AG09319 (cell line): ENCODE measurements around the gene DBNDD1.

Experiments
- DNase-seq: peaks from one replicate; pipeline ENCODE4 v3.0.0-alpha.2; 2010; ENCODE audit warnings: low read depth; ENCODE audit errors: extremely low read depth
- TF ChIP-seq, protein P1 (sequence below): IDR thresholded peaks from 2 replicates; pipeline ENCODE4 v1.5.1; 2011; ENCODE audit warnings: low read depth, mild to moderate bottlenecking, inconsistent platforms, low read length, moderate library complexity

Gene DBNDD1

GRCh38 chr16:90002759-90003158 lies 16.5 kb downstream of the DBNDD1 start:
- no peak for DNase-seq
- TF ChIP-seq, protein P1, sequence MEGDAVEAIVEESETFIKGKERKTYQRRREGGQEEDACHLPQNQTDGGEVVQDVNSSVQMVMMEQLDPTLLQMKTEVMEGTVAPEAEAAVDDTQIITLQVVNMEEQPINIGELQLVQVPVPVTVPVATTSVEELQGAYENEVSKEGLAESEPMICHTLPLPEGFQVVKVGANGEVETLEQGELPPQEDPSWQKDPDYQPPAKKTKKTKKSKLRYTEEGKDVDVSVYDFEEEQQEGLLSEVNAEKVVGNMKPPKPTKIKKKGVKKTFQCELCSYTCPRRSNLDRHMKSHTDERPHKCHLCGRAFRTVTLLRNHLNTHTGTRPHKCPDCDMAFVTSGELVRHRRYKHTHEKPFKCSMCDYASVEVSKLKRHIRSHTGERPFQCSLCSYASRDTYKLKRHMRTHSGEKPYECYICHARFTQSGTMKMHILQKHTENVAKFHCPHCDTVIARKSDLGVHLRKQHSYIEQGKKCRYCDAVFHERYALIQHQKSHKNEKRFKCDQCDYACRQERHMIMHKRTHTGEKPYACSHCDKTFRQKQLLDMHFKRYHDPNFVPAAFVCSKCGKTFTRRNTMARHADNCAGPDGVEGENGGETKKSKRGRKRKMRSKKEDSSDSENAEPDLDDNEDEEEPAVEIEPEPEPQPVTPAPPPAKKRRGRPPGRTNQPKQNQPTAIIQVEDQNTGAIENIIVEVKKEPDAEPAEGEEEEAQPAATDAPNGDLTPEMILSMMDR = no peak

DNA sequence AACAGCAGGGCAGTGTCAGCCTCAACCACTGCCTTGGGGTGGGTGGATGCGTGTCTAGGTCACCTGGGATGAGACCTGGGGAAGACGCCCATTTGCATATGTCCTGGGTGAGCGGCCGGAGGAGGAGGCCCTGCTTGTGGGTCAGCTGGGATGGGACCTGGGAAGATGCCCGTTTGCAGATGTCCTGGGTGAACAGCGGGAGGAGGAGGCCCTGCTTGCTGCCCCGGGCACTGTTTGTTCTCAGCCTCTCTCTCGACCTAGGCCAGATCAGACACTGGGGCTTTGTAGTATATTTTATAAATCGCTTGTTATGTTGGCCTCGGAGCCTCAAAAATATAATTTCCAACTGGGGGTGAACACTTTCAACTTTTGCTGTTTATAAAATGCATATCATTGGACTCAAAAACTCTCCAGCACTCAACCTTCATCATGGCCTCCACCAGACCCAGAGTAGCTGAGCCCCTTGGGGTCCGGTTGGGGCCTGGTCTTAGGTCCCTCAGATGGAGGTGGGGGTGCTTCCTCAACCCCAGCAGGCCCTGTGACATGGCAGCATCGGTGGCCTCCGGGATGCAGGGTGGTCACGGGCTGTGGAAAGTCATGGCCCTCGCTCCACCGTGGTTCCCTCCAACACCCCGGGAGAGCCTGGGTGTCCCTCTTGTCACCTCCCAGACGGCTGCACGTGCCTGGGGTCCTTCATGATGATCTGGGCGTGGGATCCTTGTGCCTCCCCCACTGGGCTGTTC lies 17.3 kb downstream of the DBNDD1 start:
- TF ChIP-seq, protein P1 = no peak
- no peak for DNase-seq

GRCh38 chr16:90000733-90001427 lies 18.4 kb downstream of the DBNDD1 start:
- DNase-seq = no peak
- TF ChIP-seq, protein P1 = no peak

GRCh38 chr16:89999831-90000574 lies 19.3 kb downstream of the DBNDD1 start:
- DNase-seq = no peak

GRCh38 chr16:89996178-89996489 lies 23.1 kb downstream of the DBNDD1 start:
- DNase-seq = no peak
- TF ChIP-seq, protein P1 = no peak

More at GRCh38 chr16:89999831-90000574, 19.3 kb downstream of the DBNDD1 start:
- TF ChIP-seq, protein P1 = no peak

GRCh38 chr16:89995475-89996177 lies 23.6 kb downstream of the DBNDD1 start:
- peak; percentile 5 for DNase-seq

- DNase-seq = peak; percentile 23
These were observed 24.4 kb downstream of the DBNDD1 start for GRCh38 chr16:89994721-89995474.
